ENCODE measurements around the gene PRODH.
"Not testable (repeated sequence)": the region's sequence is repeated elsewhere in the genome, so short reads cannot be mapped to it uniquely, and the experiment has no call there.

The PRODH gene

GRCh38 chr22:18954303-18954989 lies 18.4 kb upstream of the PRODH start:
- DNase-seq = peak in 1 of 2 experiments; percentile 60

GRCh38 chr22:18953128-18953527 lies 17.0 kb upstream of the PRODH start:
- DNase-seq = not testable (repeated sequence)

GRCh38 chr22:18952022-18952421 lies 15.9 kb upstream of the PRODH start:
- DNase-seq = no peak

GRCh38 chr22:18950141-18950540 lies 14.0 kb upstream of the PRODH start:
- no peak for DNase-seq

GRCh38 chr22:18947905-18948304 lies 11.8 kb upstream of the PRODH start:
- no peak for DNase-seq

GRCh38 chr22:18947105-18947504 lies 11.0 kb upstream of the PRODH start:
- DNase-seq = not testable (repeated sequence)

GRCh38 chr22:18938691-18939090 lies 2.6 kb upstream of the PRODH start:
- DNase-seq = not testable (repeated sequence)

GRCh38 chr22:18934688-18935087 lies 1.4 kb downstream of the PRODH start:
- not testable (repeated sequence) for DNase-seq

- DNase-seq = no peak
Measured at GRCh38 chr22:18933914-18934313, 2.2 kb downstream of the PRODH start.

- no peak for DNase-seq
Measured at GRCh38 chr22:18931905-18932652, 4.0 kb downstream of the PRODH start.

- no peak for DNase-seq
Measured at GRCh38 chr22:18929459-18929858, 6.6 kb downstream of the PRODH start.

GRCh38 chr22:18927573-18927972 lies 8.5 kb downstream of the PRODH start:
- no peak for DNase-seq

- no peak for DNase-seq
Measured at GRCh38 chr22:18927020-18927419, 9.1 kb downstream of the PRODH start.

- DNase-seq = no peak
Measured at GRCh38 chr22:18925368-18926064, 10.6 kb downstream of the PRODH start.

GRCh38 chr22:18920257-18920902 lies 15.7 kb downstream of the PRODH start:
- DNase-seq = not testable (repeated sequence)

- not testable (repeated sequence) for DNase-seq
Measured at GRCh38 chr22:18917818-18918217, 18.3 kb downstream of the PRODH start.

- not testable (repeated sequence) for DNase-seq
Measured at GRCh38 chr22:18915550-18915949, 20.5 kb downstream of the PRODH start.

GRCh38 chr22:18914558-18914957 lies 21.5 kb downstream of the PRODH start:
- not testable (repeated sequence) for DNase-seq

GRCh38 chr22:18912264-18912946 lies 23.7 kb downstream of the PRODH start:
- not testable (repeated sequence) for DNase-seq

- not testable (repeated sequence) for DNase-seq
Measured at GRCh38 chr22:18911535-18911934, 24.6 kb downstream of the PRODH start.

- no peak for DNase-seq
Measured at GRCh38 chr22:18909556-18909955, 26.5 kb downstream of the PRODH start.

- DNase-seq = no peak
Measured at GRCh38 chr22:18906896-18907295, 29.2 kb downstream of the PRODH start.

GRCh38 chr22:18906410-18906745 lies 29.7 kb downstream of the PRODH start:
- not testable (repeated sequence) for DNase-seq
